ENCODE measurements around the gene TRPC6.

Gene TRPC6

GRCh38 chr11:101435408-101435973 lies 148.3 kb downstream of the TRPC6 start:
- Histone ChIP-seq H3K27ac (ENCODE audit: low read length) (no peak overlapping the region), H3K9me3 (ENCODE audit: control insufficient read depth in 1 of 2, low read length in 2 of 2) (no peaks in the 10 kb centered on the region), H3K4me1 (ENCODE audit: control insufficient read depth in 1 of 2, insufficient read depth in 2 of 2, low read length in 2 of 2) (peaks cover 0 to 40% of the 10 kb centered on the region in 2 donors), H3K36me3 (ENCODE audit: control insufficient read depth in 1 of 2, insufficient read depth in 2 of 2, low read length in 2 of 2) (no peaks in the 10 kb centered on the region), H3K27me3 (ENCODE audit: low read depth, low read length) (no peaks in the 10 kb centered on the region), H3K4me3 (ENCODE audit: low read depth in 1 of 2, low read length in 2 of 2) (no peak overlapping the region)

- Histone ChIP-seq H3K9me3 (ENCODE audit: control insufficient read depth in 1 of 2, low read length in 2 of 2) (peaks cover 0 to under 1% of the 10 kb centered on the region in 2 donors), H3K27ac (ENCODE audit: low read length) (no peak overlapping the region), H3K4me3 (ENCODE audit: low read depth in 1 of 2, low read length in 2 of 2) (no peak overlapping the region), H3K36me3 (ENCODE audit: control insufficient read depth in 1 of 2, insufficient read depth in 2 of 2, low read length in 2 of 2) (no peaks in the 10 kb centered on the region), H3K27me3 (ENCODE audit: low read depth, low read length) (no peaks in the 10 kb centered on the region), H3K4me1 (ENCODE audit: control insufficient read depth in 1 of 2, insufficient read depth in 2 of 2, low read length in 2 of 2) (peaks cover 0 to 52% of the 10 kb centered on the region in 2 donors)
Observed at GRCh38 chr11:101434026-101434643, 149.7 kb downstream of the TRPC6 start.

GRCh38 chr11:101433151-101433550 lies 150.7 kb downstream of the TRPC6 start:
- H3K27me3 ChIP-seq (ENCODE audit: low read depth, low read length) = no peaks in the 10 kb centered on the region
- H3K27ac ChIP-seq (ENCODE audit: low read length) = no peak overlapping the region
- no peak overlapping the region for H3K4me3 ChIP-seq (ENCODE audit: low read depth in 1 of 2, low read length in 2 of 2)
- peaks cover 0 to 54% of the 10 kb centered on the region in 2 donors for H3K4me1 ChIP-seq (ENCODE audit: control insufficient read depth in 1 of 2, insufficient read depth in 2 of 2, low read length in 2 of 2)
- H3K9me3 ChIP-seq (ENCODE audit: control insufficient read depth in 1 of 2, low read length in 2 of 2) = peaks cover 0 to 3% of the 10 kb centered on the region in 2 donors
- no peaks in the 10 kb centered on the region for H3K36me3 ChIP-seq (ENCODE audit: control insufficient read depth in 1 of 2, insufficient read depth in 2 of 2, low read length in 2 of 2)

GRCh38 chr11:101429703-101430540 lies 153.9 kb downstream of the TRPC6 start:
- no peaks in the 10 kb centered on the region for H3K36me3 ChIP-seq (ENCODE audit: control insufficient read depth in 1 of 2, insufficient read depth in 2 of 2, low read length in 2 of 2)
- no peak overlapping the region for H3K27ac ChIP-seq (ENCODE audit: low read length)
- H3K9me3 ChIP-seq (ENCODE audit: control insufficient read depth in 1 of 2, low read length in 2 of 2) = peaks cover 0 to 7% of the 10 kb centered on the region in 2 donors
- H3K27me3 ChIP-seq (ENCODE audit: low read depth, low read length) = no peaks in the 10 kb centered on the region
- H3K4me3 ChIP-seq (ENCODE audit: low read depth in 1 of 2, low read length in 2 of 2) = peak overlapping the region; percentile 26 to 39
- H3K4me1 ChIP-seq (ENCODE audit: control insufficient read depth in 1 of 2, insufficient read depth in 2 of 2, low read length in 2 of 2) = peaks cover 0 to 42% of the 10 kb centered on the region in 2 donors

GRCh38 chr11:101428918-101429317 lies 154.9 kb downstream of the TRPC6 start:
- H3K27ac ChIP-seq (ENCODE audit: low read length) = no peak overlapping the region
- H3K4me1 ChIP-seq (ENCODE audit: control insufficient read depth in 1 of 2, insufficient read depth in 2 of 2, low read length in 2 of 2) = peaks cover 0 to 33% of the 10 kb centered on the region in 2 donors
- peak overlapping the region in 1 of 2 donors; percentile 39 for H3K4me3 ChIP-seq (ENCODE audit: low read depth in 1 of 2, low read length in 2 of 2)
- no peaks in the 10 kb centered on the region for H3K36me3 ChIP-seq (ENCODE audit: control insufficient read depth in 1 of 2, insufficient read depth in 2 of 2, low read length in 2 of 2)
- peaks cover 0 to 7% of the 10 kb centered on the region in 2 donors for H3K9me3 ChIP-seq (ENCODE audit: control insufficient read depth in 1 of 2, low read length in 2 of 2)
- no peaks in the 10 kb centered on the region for H3K27me3 ChIP-seq (ENCODE audit: low read depth, low read length)

GRCh38 chr11:101407324-101407723 lies 176.5 kb downstream of the TRPC6 start:
- H3K4me3 ChIP-seq (ENCODE audit: low read depth in 1 of 2, low read length in 2 of 2) = peak overlapping the region in 1 of 2 donors; percentile 12
- H3K36me3 ChIP-seq (ENCODE audit: control insufficient read depth in 1 of 2, insufficient read depth in 2 of 2, low read length in 2 of 2) = no peaks in the 10 kb centered on the region
- H3K27me3 ChIP-seq (ENCODE audit: low read depth, low read length) = no peaks in the 10 kb centered on the region
- no peaks in the 10 kb centered on the region for H3K9me3 ChIP-seq (ENCODE audit: control insufficient read depth in 1 of 2, low read length in 2 of 2)
- H3K4me1 ChIP-seq (ENCODE audit: control insufficient read depth in 1 of 2, insufficient read depth in 2 of 2, low read length in 2 of 2) = peaks cover 0 to 5% of the 10 kb centered on the region in 2 donors
- H3K27ac ChIP-seq (ENCODE audit: low read length) = peak overlapping the region; percentile 61

All from muscle layer of duodenum (tissue), 2 donors.